ENCODE data around the gene TRMT1.

TRMT1 gene

DNA sequence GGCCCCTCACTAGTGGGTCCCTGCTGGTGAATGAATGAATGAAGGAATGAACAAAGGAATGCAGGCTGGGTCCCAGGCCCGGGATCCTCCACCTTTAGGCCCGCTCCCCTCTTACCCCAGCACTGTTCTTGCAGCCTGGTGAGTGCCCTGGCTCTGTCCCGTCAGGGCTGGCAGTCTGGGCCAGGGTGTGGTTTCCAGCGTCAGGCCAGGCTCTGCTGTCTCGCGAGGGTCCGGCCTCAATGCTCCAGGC is 14.2 kb downstream of the TRMT1 start:
- DNase-seq (ENCODE audit: low spot score) = no peak

DNA sequence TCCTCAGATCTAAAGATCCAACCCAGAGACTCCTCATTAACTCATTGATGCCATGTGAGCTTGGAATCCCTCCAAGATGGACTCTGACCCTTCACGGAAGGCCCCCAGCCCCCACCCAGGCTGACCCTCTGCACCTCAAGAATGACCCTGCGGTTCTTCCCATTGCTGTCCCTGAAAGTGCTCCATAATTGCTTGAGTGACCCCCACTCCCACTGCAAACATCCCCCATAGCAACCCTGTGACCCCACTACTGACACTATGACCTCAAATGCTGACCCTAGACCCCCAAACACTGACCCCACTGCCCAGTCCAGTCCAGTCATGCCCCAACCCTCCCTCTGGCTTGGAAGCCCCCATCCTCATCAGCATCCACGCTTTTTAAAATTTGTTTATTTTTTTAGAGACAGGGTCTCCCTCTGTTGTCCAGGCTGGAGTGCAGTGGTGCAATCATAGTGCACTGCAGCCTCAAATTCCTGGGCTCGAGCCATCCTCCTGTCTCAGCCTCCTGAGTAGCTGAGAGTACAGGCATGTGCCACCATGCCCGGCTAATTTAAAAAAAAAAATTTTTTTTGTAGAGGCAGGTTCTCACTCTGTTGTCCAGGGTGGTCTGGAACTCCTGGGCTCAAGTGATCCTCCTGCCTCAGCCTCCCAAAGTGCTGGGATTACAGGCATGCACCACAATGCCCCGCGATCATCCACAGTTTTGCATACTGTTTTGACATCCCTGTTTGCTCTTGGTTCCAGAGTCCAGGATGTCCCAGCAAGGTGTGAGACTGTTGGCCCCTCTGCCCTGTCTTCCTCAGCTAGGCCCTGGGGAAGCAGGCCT is 14.7 kb downstream of the TRMT1 start:
- no peak for DNase-seq (ENCODE audit: low spot score)

- no peak for DNase-seq (ENCODE audit: low spot score)
Observed at GRCh38 chr19:13100841-13101589, 15.5 kb downstream of the TRMT1 start.

- DNase-seq (ENCODE audit: low spot score) = peak; percentile 62
Observed at GRCh38 chr19:13100031-13100588, 16.4 kb downstream of the TRMT1 start.

GRCh38 chr19:13099073-13099999 is 17.2 kb downstream of the TRMT1 start:
- DNase-seq (ENCODE audit: low spot score) = peak; percentile 80

DNA sequence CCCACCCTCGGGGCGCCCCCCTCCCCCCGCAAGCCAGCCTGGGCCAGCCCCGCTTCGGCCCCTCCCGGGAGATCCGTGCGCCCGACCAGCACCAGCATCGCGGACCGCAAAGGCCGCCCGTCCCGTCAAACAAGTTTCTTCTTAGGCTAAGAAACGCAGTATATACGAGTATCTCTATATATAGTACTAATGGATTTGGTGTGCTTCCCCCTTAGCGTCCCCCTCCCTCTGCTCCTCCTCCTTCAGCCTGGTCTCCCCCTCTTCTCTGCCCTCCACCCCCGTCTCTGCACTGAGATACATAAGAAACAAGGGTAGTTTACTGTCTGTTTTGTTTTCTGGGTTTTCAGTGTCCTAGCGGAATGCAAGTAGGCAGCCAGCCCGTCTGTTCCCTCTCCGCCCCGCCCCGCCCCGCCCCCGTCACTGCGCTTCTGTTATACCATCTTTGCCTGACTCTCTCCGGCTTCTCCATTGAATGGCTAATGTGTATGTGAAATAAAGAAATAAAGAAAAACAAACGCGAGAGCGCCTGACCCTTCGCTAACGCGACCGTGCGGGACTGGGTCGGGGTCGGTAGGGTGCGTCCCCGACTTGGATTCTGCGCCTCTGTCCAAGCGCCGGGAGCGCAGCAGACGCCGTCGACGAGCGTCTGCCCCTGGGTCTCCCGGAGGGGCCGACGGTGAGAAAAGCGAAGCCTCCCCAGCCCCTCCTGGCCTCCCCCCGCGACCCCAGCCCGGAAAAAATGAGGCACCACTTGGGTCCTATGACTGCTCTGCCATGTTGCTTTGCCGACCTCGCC is 18.1 kb downstream of the TRMT1 start:
- peak; percentile 38 for DNase-seq (ENCODE audit: low spot score)

DNA sequence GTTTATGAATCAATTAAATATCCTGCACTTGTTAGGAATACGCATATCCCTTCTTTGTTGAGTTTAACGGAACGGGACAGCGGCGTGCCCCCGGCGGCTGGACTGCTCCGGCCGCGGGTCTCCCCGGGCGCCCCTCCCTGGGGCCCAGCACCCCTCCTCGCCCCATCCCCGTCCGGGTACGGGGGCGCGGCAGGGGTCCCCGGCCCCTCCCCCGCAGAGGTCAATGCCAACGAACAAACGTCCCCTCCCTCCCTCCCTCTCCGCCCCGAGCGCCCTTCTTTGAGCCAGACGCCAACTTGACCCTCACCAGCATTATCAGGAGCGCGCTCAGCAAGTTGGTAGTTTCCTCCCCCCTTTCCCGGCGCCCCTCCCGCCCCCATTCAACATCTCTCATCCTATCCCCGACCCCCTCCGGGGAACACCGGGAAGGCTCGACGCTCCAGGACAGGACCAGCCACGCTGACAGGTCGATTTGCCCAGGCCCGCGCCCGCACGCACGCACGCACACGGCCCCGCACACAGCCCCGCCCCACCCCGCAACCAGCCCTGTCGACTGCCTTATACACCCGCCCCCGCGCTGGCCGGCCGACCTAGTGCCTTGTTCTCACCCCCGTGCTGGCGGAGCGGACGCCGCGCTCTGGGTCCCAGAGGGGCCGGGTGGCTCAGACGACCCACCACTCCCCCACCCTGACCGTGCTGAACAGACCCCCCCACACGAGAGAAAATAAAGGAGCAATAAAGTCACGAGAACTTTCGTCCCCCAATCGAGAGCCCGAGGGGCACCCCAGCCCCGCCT is 18.9 kb downstream of the TRMT1 start:
- no peak for DNase-seq (ENCODE audit: low spot score)

DNA sequence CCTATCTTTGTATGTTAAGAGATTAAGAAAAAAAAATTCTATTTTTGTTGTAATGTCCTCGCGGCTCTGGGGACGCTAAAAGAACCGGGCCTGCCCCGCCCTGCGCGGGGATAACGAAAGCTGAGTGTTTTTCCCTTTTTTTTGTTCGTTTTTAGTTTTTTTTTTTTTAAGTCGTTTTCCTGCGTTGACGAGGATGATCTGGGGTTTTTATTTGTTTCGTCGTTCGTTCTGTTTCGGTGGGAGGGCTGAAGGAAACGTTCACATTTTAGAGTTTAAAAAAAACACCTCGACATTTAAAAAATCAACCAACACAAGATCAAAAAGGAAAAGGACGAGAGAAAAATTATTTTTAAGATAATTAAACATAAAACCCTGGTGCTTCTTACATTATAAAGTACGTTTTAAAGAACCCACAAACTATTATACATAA is 19.5 kb downstream of the TRMT1 start:
- DNase-seq (ENCODE audit: low spot score) = no peak

GRCh38 chr19:13095934-13096927 is 20.3 kb downstream of the TRMT1 start:
- DNase-seq (ENCODE audit: low spot score) = no peak

- peak; percentile 15 for DNase-seq (ENCODE audit: low spot score)
Observed at GRCh38 chr19:13095393-13095784, 21.2 kb downstream of the TRMT1 start.

DNA sequence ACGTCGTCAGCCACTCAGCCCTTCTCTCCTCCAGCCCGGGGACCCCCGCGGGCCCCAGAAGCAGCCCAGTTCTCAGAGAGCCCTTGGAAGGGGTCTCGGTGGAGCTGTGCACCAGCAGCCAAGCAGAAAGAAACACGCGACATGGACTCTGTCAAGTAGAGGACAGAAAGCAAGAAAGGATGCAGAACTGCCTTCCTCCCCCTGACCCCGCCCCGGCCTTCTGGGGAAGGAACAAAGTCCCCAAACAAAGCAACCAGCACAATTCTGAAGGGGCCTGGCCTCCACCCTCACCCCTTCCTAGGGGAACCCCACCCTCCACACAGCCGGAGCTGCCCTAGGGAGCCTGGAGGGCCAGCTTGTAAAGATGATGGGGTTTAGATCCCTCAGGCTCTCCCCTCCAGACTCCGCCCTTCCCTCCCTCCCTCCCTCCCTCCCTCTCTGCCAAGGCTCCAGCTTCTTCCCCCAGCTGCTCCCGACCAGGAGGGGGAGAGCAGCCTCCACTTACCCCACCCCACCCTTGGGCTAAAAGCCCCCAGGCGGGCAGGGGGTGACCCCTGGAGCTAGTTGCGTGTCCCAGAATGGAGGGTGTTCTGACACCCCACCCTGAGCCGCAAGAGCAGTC is 21.7 kb downstream of the TRMT1 start:
- no peak for DNase-seq (ENCODE audit: low spot score)

DNA sequence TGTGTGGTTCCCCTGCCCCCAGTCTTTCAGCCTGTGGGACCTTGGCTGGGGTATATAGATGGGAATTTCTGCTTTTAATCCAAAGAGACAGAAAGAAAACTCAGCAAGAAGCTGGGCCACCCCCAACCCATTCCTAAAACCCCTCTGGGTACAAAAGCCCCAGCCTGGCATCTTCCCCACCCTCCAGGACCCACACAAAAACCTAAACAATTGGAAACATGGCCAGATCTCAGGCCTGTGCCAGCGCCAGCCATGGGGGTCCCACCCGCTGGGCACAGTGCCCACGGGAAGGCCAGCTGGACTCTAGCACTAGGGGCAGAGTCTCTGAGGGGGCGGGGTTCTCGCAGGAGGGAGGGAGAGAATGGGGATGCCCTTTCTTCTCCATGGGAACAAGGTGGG is 22.4 kb downstream of the TRMT1 start:
- no peak for DNase-seq (ENCODE audit: low spot score)

GRCh38 chr19:13093407-13094105 is 23.0 kb downstream of the TRMT1 start:
- peak; percentile 82 for DNase-seq (ENCODE audit: low spot score)

DNA sequence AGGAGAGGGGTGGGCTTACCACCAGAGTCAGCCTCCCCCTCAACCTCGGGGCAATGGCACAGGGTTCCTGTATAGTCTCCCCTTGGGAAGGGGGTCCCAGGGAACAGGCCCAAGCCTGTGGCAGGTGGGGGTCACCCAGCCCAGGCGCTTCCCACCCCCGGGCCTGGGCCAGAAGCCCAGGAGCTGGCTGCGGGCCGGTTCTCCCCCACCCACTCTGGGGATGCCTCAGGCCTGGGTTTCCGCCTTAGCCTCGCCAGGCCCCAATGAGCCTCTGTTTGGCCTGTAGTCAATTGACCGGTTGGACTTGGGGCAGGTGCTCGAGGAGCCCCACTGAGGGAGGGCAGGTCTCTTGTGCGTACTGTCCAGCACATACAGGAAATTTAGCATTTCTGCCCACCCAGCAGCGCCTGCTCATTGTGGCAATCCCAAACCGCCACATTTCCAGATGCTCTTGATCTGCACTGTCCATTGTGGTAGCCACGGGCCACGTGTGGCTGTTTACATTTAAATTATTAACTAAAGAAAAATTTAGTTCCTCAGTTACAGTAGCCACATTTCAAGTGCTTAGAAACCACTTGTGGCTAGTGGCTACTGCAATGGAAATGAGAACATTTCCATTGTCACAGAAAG is 23.8 kb downstream of the TRMT1 start:
- DNase-seq (ENCODE audit: low spot score) = no peak

DNA sequence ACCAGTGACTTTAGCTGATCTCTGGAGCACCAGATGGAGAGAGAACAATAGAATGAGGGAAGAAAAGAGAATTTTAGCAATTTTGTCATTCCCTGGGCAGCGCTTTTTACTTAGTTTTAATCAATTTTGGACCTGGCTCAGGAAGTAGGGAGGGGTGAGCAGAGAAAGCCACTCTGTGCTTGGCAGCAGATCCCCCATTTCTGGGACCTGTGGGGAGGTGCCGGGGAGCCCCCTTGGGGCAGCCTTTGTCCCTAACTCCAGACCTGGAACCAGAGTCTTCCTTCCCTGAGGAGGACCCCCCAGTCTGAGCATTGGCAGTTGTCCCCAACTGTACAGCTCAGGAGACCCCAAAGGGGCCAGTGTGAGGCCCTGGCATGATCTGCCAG is 24.4 kb downstream of the TRMT1 start:
- DNase-seq (ENCODE audit: low spot score) = no peak

DNA sequence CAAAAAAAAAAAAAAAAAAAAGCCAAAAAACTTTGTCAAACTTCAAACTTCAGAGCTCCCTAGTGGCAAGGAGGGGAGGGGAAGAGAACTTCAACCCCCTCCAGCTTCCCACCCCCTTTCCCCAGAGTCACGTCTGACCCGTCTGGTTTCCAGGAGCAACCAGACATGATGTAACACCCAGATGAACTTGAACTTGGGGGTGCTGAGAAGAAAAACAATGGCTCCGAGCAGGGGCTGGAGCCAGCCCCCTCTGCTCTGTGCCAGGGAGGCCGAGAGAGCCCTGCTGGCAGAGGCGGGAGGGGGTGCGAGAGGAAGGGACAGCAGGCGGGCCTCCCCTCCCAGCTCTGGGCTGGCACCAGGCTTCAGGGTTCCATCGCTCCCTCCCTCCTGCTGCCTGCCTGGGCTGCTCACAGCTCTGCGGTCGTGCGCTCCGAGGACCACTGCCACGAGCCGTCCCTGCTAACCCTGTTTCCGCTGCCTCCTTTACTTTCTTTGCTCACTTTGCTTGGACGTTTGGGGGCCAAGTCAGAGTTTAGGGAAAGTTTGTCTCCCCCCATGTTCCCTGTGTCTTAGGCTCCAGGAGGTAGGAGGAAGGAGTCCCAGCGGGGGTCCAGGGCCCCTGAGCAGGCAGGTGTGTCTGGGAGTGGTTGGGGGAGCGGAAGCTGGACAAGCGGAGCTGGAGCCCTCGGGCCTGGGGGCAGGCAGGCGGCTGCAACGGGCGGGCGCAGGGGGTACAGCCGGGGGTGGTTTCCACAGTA is 25.0 kb downstream of the TRMT1 start:
- DNase-seq (ENCODE audit: low spot score) = no peak

Measured in CD4-positive, alpha-beta T cell treated with Interleukin-6 at 100 ng/mL for 8 hours (primary cell).